HG03571 (cell line): Measurements from ENCODE around the gene ZNF112.

Source experiments
- ATAC-seq: cut with Tn5 transposase; IDR thresholded peaks from one replicate; pipeline ENCODE4 v1.9.1; 2021; ENCODE audit not compliant: unreplicated experiment

The ZNF112 gene

GRCh38 chr19:44284968-44285367, 71.5 kb downstream of the ZNF112 start:
- ATAC-seq: no peak

DNA sequence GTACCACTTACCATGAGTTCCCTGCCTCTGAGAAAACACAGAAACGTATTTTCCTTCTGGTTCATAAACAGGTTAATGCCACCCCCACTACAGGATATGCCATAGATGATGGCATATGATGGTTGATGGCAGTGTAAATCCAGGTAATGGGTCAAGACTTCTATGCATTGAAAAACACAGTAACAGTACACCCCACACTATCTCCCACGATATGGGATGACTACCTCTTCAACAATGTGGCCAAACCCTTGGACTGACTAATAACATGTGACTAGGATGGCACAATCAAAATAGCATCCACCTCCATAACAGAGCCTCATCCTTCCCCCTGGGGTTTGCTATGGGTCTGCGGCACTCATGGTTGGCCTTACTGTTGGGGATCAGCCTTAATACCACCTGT, 73.6 kb downstream of the ZNF112 start:
- no peak for ATAC-seq

GRCh38 chr19:44280916-44281315, 75.6 kb downstream of the ZNF112 start:
- no peak for ATAC-seq

- ATAC-seq: no peak
Observed at GRCh38 chr19:44278181-44278690, 78.2 kb downstream of the ZNF112 start.

GRCh38 chr19:44277331-44277730, 79.1 kb downstream of the ZNF112 start:
- ATAC-seq: no peak
